K562 (cell line): Measurements from ENCODE around the gene KRT39. TPM values are rescaled to one million over a fixed set of nuclear protein-coding genes. Genes with fewer than 3 reads are reported as not detected.

Experiments used
- ATAC-seq: fragments of 200-7000 bp; cut with Tn5 transposase; 3 replicates; pipeline ENCODE4 v1.9.1; 2020; ENCODE audit warnings: moderate library complexity
- BruUV-seq: library from RNA; stranded (reverse); fragments of 400-500 nt; replicated peaks from 2 replicates; lab custom pipeline; 2021; lab: Mats Ljungman, UMichigan
- CTCF ChIA-PET: fragments of 300-600 bp; formaldehyde crosslinking; extraction: SDS; loops from one replicate; lab custom pipeline; 2021; ENCODE audit warnings: low intra/inter-chr PET ratio; lab: Yijun Ruan, JAX
- POLR2A ChIA-PET: fragments of 300-600, 350-650 bp; sonication (Branson Sonifier 250); formaldehyde crosslinking; extraction: SDS; loops from one replicate; lab custom pipeline; 2021; ENCODE audit warnings: antibody characterized with exemption, inconsistent platforms; lab: Yijun Ruan, JAX
- DNase-seq, 4 experiments: peaks; one replicate each; pipeline versions ENCODE4 v3.0.0 to v3.0.0-alpha.2; 2011 to 2018; ENCODE audit warnings: low spot score in 3 of 4, mixed read lengths in 3 of 4; ENCODE audit errors: extremely low read depth in 1 of 4
- FAIRE-seq: peaks from 2 replicates; lab custom pipeline; 2011; peaks lifted over from hg19 to GRCh38; lab: Jason Lieb, UNC
- H2AFZ ChIP-seq: 2 replicates; pipeline ENCODE4 v1.6.0; 2011; ENCODE audit warnings: low read depth, low read length, control low read depth, inconsistent platforms
- H3K27ac ChIP-seq: fragments of 200-600 bp; 3 replicates; pipeline ENCODE4 v1.8.0; 2011; ENCODE audit warnings: low read depth, mild to moderate bottlenecking, control low read depth, inconsistent platforms, low read length, moderate library complexity, mixed read lengths; ENCODE audit errors: extremely low read depth
- H3K27me3 ChIP-seq, 2 experiments: fragments of 300-600 bp in 1 of 2; 2 replicates in 1 of 2; 3 replicates in 1 of 2; pipeline versions ENCODE4 v1.6.0 to v1.8.0; 2011; ENCODE audit warnings: inconsistent platforms in 2 of 2, low read length in 2 of 2, mild to moderate bottlenecking in 1 of 2, mixed read lengths in 1 of 2, moderate library complexity in 1 of 2; ENCODE audit not compliant: control insufficient read depth in 2 of 2, insufficient read depth in 2 of 2
- H3K36me3 ChIP-seq: fragments of 300-600 bp; 3 replicates; pipeline ENCODE4 v1.8.0; 2011; ENCODE audit warnings: mild to moderate bottlenecking, low read length, inconsistent platforms; ENCODE audit not compliant: control insufficient read depth, insufficient read depth
- H3K4me1 ChIP-seq, 2 experiments: fragments of 200-600 bp in 1 of 2; replicated peaks in 1 of 2; 2 replicates in 1 of 2; 3 replicates in 1 of 2; pipeline versions ENCODE4 v1.5.1 to v1.8.0; 2011; ENCODE audit warnings: inconsistent platforms in 2 of 2, low read length in 2 of 2, mild to moderate bottlenecking in 1 of 2, mixed read lengths in 1 of 2, moderate library complexity in 1 of 2; ENCODE audit not compliant: control insufficient read depth in 2 of 2, insufficient read depth in 2 of 2
- H3K4me2 ChIP-seq: 2 replicates; pipeline ENCODE4 v1.6.1; 2011; ENCODE audit warnings: low read length, control low read depth, inconsistent platforms, mixed read lengths; ENCODE audit not compliant: insufficient read depth
- H3K4me3 ChIP-seq: fragments of 200-600 bp; sonication (generic), shearing (Covaris generic); 2 replicates; pipeline ENCODE4 v1.5.1; 2016; ENCODE audit warnings: control low read depth, inconsistent platforms
- H3K79me2 ChIP-seq: fragments of 200-600 bp; 3 replicates; pipeline ENCODE4 v1.8.0; 2011; ENCODE audit warnings: low read length, inconsistent platforms; ENCODE audit not compliant: control insufficient read depth, insufficient read depth
- H3K9ac ChIP-seq, 2 experiments: 2 replicates each; pipeline versions ENCODE4 v1.6.0 to v1.6.1; 2011; ENCODE audit warnings: low read depth in 2 of 2, low read length in 2 of 2, control low read depth in 1 of 2, inconsistent platforms in 1 of 2, mild to moderate bottlenecking in 1 of 2, mixed read lengths in 1 of 2; ENCODE audit not compliant: insufficient read depth in 1 of 2
- H3K9me1 ChIP-seq: one replicate; pipeline ENCODE4 v1.6.0; 2011; ENCODE audit warnings: inconsistent platforms, mild to moderate bottlenecking, low read length, moderate library complexity; ENCODE audit not compliant: control insufficient read depth, insufficient read depth
- H3K9me3 ChIP-seq: replicated peaks from 2 replicates; pipeline ENCODE4 v1.5.1; 2011; ENCODE audit warnings: low read depth, low read length, inconsistent platforms; ENCODE audit not compliant: control insufficient read depth, insufficient read depth
- H4K20me1 ChIP-seq: replicated peaks from 2 replicates; pipeline ENCODE4 v1.6.1; 2011; ENCODE audit warnings: low read length, inconsistent platforms, mixed read lengths; ENCODE audit not compliant: control insufficient read depth, insufficient read depth
- BRF1 ChIP-seq: IDR thresholded peaks from 3 replicates; pipeline ENCODE4 v1.6.1; 2011; ENCODE audit warnings: borderline replicate concordance, mild to moderate bottlenecking; ENCODE audit not compliant: insufficient read length; ENCODE audit errors: extremely low read depth
- HES1 ChIP-seq: fragments of 450-650 bp; IDR thresholded peaks from 2 replicates; pipeline ENCODE4 v1.6.1; 2016; ENCODE audit warnings: low read depth, mild to moderate bottlenecking, moderate library complexity
- HMBOX1 ChIP-seq: sonication (generic); IDR thresholded peaks from 2 replicates; pipeline ENCODE4 v1.6.1; 2016
- KLF6 ChIP-seq: fragments of 250-450 bp; sonication (Bioruptor Pico); IDR thresholded peaks from 2 replicates; pipeline ENCODE4 v1.4.0; 2020; ENCODE audit warnings: mild to moderate bottlenecking, moderate library complexity, borderline replicate concordance
- MAZ ChIP-seq, 2 experiments: fragments of 450-650 bp in 1 of 2; sonication (generic) in 1 of 2; formaldehyde crosslinking; IDR thresholded peaks in 1 of 2; conservative IDR thresholded peaks in 1 of 2; 2 replicates each; pipeline versions ENCODE4 v1.4.0 to v1.5.0; 2020; ENCODE audit warnings: mild to moderate bottlenecking in 1 of 2, missing genetic modification reagents in 1 of 2
- SP1 ChIP-seq: sonication (generic); formaldehyde crosslinking; IDR thresholded peaks from 2 replicates; pipeline ENCODE4 v1.8.1; 2022; ENCODE audit warnings: mild to moderate bottlenecking, missing genetic modification reagents
- ZFP36 ChIP-seq: fragments of 150-350 bp; IDR thresholded peaks from 2 replicates; pipeline ENCODE4 v1.6.1; 2018; ENCODE audit warnings: low read length, low read depth; ENCODE audit not compliant: partially characterized antibody
- ZNF561 ChIP-seq: fragments of 450-650 bp; formaldehyde crosslinking; conservative IDR thresholded peaks from 2 replicates; pipeline ENCODE4 v1.4.0; 2020; ENCODE audit warnings: mild to moderate bottlenecking, moderate library complexity
- ZNF668 ChIP-seq: fragments of 250-450 bp; sonication (Bioruptor Pico); IDR thresholded peaks from 2 replicates; pipeline ENCODE4 v1.8.0; 2022; ENCODE audit warnings: mild to moderate bottlenecking, inconsistent platforms
- WGBS: fragments of 100-300 bp; shearing (Covaris generic); methylation state at CpG from one replicate; pipeline ENCODE4 v1.1.6; 2016; ENCODE audit warnings: low coverage, mixed read lengths; ENCODE audit not compliant: insufficient coverage; ENCODE audit errors: missing lambda C conversion rate; 5-methylcytosine and 5-hydroxymethylcytosine counted together
- in situ Hi-C: fragments of 300-500 bp; cut with MboI; formaldehyde crosslinking; loops from 4 replicates; pipeline ENCODE4 v1.15.0; 2018; ENCODE audit warnings: inconsistent platforms, mixed read lengths
- intact Hi-C: fragments of 100-400 bp; cut with micrococcal nuclease; formaldehyde crosslinking; loops from 2 replicates; pipeline ENCODE4 v1.14.2; 2022
- polyA plus RNA-seq, 8 experiments: library from polyadenylated mRNA; depleted of rRNA in 4 of 8; stranded (reverse) in 5 of 8; unstranded in 3 of 8; fragments of >200 nt; fragmentation: Nextera tagmentation in 2 of 8; fragmentation: Illumina TruSeq in 1 of 8; extraction: Ambion mirVana in 2 of 8; extraction: Trizol in 1 of 8; gene quantifications; 2 replicates each; pipeline versions ENCODE4 v1.2.1 to v1.2.3, GENCODE V29; 2011 to 2014; ENCODE audit warnings: inconsistent platforms in 1 of 8, missing spikeins in 1 of 8
- total RNA-seq, 7 experiments: library from RNA; depleted of rRNA in 6 of 7; stranded (reverse); fragments of >200 nt in 6 of 7; fragmentation: Illumina TruSeq in 2 of 7; extraction: Trizol in 2 of 7; gene quantifications; 2 replicates each; pipeline versions ENCODE4 v1.2.1 to v1.2.3, GENCODE V29; 2011 to 2021; ENCODE audit warnings: low replicate concordance in 1 of 7
- TF ChIP-seq, protein P1 (sequence below): sonication (generic); formaldehyde crosslinking; IDR thresholded peaks from 2 replicates; pipeline ENCODE4 v1.8.0; 2022; ENCODE audit warnings: mild to moderate bottlenecking, missing genetic modification reagents

The KRT39 gene
- total and polyA plus RNA-seq, 9 of the 15 experiments (the other 6 are each of a cell fraction or from before 2014, with no cell fraction given): not detected

DNA sequence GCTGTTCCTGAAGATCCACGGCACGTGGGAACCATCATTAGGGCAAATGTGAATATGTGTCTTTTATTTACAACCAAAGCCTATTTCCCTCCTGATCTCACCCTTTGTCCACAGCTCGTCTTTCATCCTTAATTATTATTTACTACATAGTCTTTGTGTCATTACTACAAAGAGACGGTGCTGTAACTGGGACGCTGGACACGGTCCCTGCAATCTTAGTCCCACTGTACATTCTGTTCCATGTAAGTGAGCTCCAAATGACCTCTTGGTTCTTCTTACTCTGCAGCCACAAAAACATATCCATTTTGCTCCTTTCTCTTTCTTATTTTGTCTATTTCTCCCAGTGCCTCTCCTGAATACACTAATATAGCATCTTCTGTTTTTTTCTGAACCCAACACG lies 16.6 kb downstream of the KRT39 start:
- no peak overlapping the region for H2AFZ ChIP-seq
- H3K36me3 ChIP-seq: no peaks in the 10 kb centered on the region
- no peaks in the 10 kb centered on the region for H4K20me1 ChIP-seq
- ATAC-seq (no peak), FAIRE-seq (no peak), DNase-seq (no peak)
- no TSS peak for BruUV-seq
- in situ Hi-C loops (no loop called here), intact Hi-C loops (no loop called here)
- peaks cover 2 to 11% of the 10 kb centered on the region in 2 experiments; a peak in 4 of 5 replicates for H3K27me3 ChIP-seq
- H3K4me3 ChIP-seq: no peak overlapping the region
- no peak overlapping the region for H3K4me2 ChIP-seq
- POLR2A ChIA-PET: interaction anchor here (0.9 to 1.8 kb wide), 2 partner anchors 9 to 30 kb away, joined by 4 read pairs; no protein-coding TSS in a partner anchor
- WGBS: 2% methylated on average over 7 of the region's 7 CpGs
- H3K9ac ChIP-seq: no peak overlapping the region
- no peaks in the 10 kb centered on the region for H3K79me2 ChIP-seq
- H3K27ac ChIP-seq: no peak overlapping the region
- H3K4me1 ChIP-seq: no peaks in the 10 kb centered on the region
- CTCF ChIA-PET: no interaction called here
- no peaks in the 10 kb centered on the region for H3K9me3 ChIP-seq
- H3K9me1 ChIP-seq: no peaks in the 10 kb centered on the region
- no peak for TF ChIP-seq ZFP36
- no peak for TF ChIP-seq SP1 (CRISPR knock-in tag)
- TF ChIP-seq ZNF668 (CRISPR knock-in tag): no peak
- no peak for TF ChIP-seq HES1
- TF ChIP-seq KLF6 (CRISPR knock-in tag): no peak
- TF ChIP-seq HMBOX1: no peak
- TF ChIP-seq, protein P1, sequence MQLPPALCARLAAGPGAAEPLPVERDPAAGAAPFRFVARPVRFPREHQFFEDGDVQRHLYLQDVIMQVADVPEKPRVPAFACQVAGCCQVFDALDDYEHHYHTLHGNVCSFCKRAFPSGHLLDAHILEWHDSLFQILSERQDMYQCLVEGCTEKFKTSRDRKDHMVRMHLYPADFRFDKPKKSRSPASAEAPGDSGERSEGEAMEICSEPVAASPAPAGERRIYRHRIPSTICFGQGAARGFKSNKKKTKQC (CRISPR knock-in tag): no peak
- no peak for TF ChIP-seq ZNF561 (CRISPR knock-in tag)
- no peak for TF ChIP-seq MAZ (CRISPR knock-in tag; conservative IDR thresholded peaks at IDR 0.05 in 1 of 2, IDR thresholded peaks at IDR 0.05 in 1 of 2)
- TF ChIP-seq BRF1: no peak
